Gastrocnemius medialis (tissue), 4 donors: ENCODE data around the gene KCND1.

Source experiments
- CTCF ChIP-seq, 5 experiments: fragments of 450-650 bp in 3 of 5; fragments of 200-600 bp in 2 of 5; sonication (generic) in 2 of 5; IDR thresholded peaks in 4 of 5; conservative IDR thresholded peaks in 1 of 5; 1 replicate in 4 of 5; 2 replicates in 1 of 5; pipeline ENCODE4 v1.5.1; 2016 to 2019; ENCODE audit warnings: antibody characterized with exemption in 5 of 5, mild to moderate bottlenecking in 3 of 5, moderate library complexity in 3 of 5
- POLR2A ChIP-seq, 2 donors: fragments of 450-650 bp; IDR thresholded peaks; one replicate each; pipeline ENCODE4 v1.6.1; 2017; ENCODE audit warnings: antibody characterized with exemption in 2 of 2, mild to moderate bottlenecking in 2 of 2, moderate library complexity in 2 of 2

- TF ChIP-seq CTCF (IDR thresholded peaks at IDR 0.05 in 4 of 5, conservative IDR thresholded peaks at IDR 0.05 in 1 of 5): no peak
- TF ChIP-seq POLR2A (IDR thresholded peaks at IDR 0.05): no peak
Observed at GRCh38 chrX:48918301-48918642, 53.4 kb downstream of the KCND1 start.
